Stimulated activated CD4-positive, alpha-beta T cell treated with anti-CD3 and anti-CD28 coated beads, Interleukin-15, amount 100 ng/mL, for 48 hours (primary cell): ENCODE measurements around the gene PKDCC.

Experiments
- DNase-seq, 2 donors: peaks; one replicate each; pipeline ENCODE4 v3.0.0-alpha.2; 2020; ENCODE audit warnings: low read depth in 2 of 2

The PKDCC gene

DNA sequence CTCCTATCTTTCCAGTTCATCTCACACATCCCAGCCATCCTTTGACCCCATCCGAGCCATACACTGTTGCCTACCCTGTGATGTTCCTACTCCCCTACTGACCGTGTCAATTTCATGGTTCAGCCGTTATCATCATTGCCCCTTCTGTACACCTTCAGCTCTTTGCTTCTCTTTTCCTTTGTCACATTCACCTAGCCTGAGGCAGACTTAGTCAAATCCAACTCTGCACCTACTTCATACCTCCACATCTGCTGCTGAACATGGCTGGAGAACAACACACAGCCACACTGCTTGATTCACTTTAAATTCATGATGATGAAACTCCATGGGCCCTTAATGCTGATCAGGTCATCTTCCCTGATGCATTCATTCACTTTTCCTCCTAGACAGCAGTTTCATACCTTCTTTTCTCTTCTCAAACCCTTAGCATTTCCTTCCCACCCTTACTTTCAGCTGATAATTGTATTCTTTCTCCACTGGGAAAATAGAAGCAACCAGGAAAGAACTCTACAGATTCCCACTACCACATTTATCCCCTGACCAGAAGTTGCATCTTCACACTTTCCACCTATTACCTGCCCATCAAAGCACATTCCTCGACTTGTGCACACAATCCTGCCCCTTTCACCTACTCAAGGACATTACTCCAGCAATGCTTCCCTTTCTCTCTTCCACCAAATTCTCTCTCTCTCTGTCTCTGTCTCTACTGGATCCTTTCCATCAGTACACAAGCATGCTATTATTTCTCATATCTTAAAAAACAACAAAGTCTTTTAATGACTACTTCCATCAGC lies 59.6 kb downstream of the PKDCC start:
- DNase-seq, result no peak
